ENCODE results near the gene ERMARD. TPM values are rescaled to one million over a fixed set of nuclear protein-coding genes. Genes with fewer than 3 reads are reported as not detected.
A peak's percentile ranks its signal among the peaks of the same experiment; 100 is the strongest.

The ERMARD gene
- total and polyA plus RNA-seq, 2 experiments from 2014 or later, result 15.6 to 22.0 TPM

DNA sequence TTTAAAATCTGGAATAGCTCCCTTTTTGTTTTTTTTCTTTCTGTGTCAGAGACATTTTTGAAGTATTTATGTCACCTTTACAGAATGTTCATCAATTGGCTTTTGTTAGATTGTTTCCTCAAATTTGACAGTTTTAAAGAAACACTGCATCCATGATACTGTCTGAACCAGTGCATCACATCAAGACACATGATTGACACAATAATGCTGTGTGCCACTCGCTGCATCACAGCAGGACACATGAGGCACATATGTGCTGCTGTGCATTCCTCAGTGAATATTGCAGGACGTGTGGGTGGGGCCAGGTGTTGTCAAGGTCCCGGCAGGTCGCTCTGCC is 37.4 kb downstream of the ERMARD start:
- in situ Hi-C loops (cut with MboI), result no loop called here
- H3K4me2 ChIP-seq (ENCODE audit: unreplicated experiment), result no peak overlapping the region
- H3K4me1 ChIP-seq (ENCODE audit: insufficient read depth), result no peaks in the 10 kb centered on the region; the same call in 1 of the 2 replicates
- no peak overlapping the region for H3K27ac ChIP-seq
- H3F3A ChIP-seq (ENCODE audit: insufficient read depth), result 0 out of 2 replicates have a peak, but pooled peaks cover 8% of the 10 kb centered on the region
- TF ChIP-seq EZH2phosphoT487 (IDR thresholded peaks at IDR 0.05; ENCODE audit: insufficient read depth, low read depth) (no peak), EZH2 (IDR thresholded peaks at IDR 0.05; ENCODE audit: insufficient read depth, poor library complexity, severe bottlenecking) (no peak)
- WGBS, 2 experiments (ENCODE audit: low coverage in 1 of 2, low lambda C conversion rate in 2 of 2, missing lambda C conversion rate in 2 of 2), result 72 to 73% methylated on average over 4 of the region's 4 CpGs
- H3K9ac ChIP-seq, result no peak overlapping the region
- no peak overlapping the region for H3K4me3 ChIP-seq
- H3K36me3 ChIP-seq (ENCODE audit: low read depth), result no peaks in the 10 kb centered on the region
- no peak overlapping the region for H2AFZ ChIP-seq
- no peaks in the 10 kb centered on the region for H4K20me1 ChIP-seq (ENCODE audit: insufficient read depth)
- no peaks in the 10 kb centered on the region for H3K27me3 ChIP-seq (replicated peaks; ENCODE audit: insufficient read depth)
- no peaks in the 10 kb centered on the region for H3K9me3 ChIP-seq (ENCODE audit: low read depth)
- H3K9me2 ChIP-seq (ENCODE audit: insufficient read depth), result no peaks in the 10 kb centered on the region
- no peak for DNase-seq
- no peaks in the 10 kb centered on the region for H3K79me2 ChIP-seq (ENCODE audit: insufficient read depth)

DNA sequence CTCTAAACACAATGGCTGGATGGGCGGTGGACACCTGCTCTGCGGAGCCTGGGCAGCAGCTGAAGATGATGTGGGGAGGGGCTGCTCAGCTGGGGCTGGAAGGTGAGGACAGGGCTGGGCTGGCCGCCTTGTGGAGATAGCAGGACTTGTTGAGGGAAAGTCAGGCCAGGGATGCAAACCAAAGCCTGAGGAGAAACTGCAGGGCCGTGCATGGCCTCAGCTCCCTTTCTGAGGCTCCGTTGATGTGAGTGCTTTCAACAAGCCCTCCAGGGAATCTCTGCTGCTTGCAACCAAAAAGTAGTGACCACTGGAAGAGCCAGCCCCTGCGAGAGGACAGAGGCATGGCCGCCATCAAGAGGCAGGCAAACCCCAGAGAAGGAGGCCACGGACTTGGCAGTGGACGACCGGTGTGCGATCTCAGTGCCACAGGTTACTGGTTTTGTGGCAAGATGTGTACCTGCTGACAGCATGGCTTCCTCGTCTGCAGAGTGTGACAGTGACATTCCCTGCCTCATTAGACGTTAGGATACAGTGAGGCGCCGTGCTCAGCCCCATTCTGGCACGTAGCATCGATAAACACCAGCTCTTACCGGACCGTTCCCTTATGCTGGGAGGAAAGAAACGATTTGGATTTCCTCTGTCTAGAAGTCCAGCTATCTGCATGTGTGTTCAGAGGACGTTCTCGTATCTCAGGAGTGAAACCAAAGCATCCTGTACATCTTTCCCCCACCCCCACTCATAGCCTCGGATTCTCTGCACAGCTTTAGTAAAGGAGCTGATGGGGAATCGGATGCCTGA is 37.9 kb downstream of the ERMARD start:
- in situ Hi-C loops (cut with MboI), result no loop called here
- Histone ChIP-seq H3K4me1 (ENCODE audit: insufficient read depth) (no peaks in the 10 kb centered on the region; the same call in 1 of the 2 replicates), H3K9me2 (ENCODE audit: insufficient read depth) (no peaks in the 10 kb centered on the region), H3K36me3 (ENCODE audit: low read depth) (no peaks in the 10 kb centered on the region), H3K79me2 (ENCODE audit: insufficient read depth) (no peaks in the 10 kb centered on the region), H3K4me2 (ENCODE audit: unreplicated experiment) (peak overlapping the region; percentile 94), H3F3A (ENCODE audit: insufficient read depth) (0 out of 2 replicates have a peak, but pooled peaks cover 8% of the 10 kb centered on the region), H3K4me3 (peak overlapping the region; percentile 75), H3K27ac (no peak overlapping the region), H2AFZ (peak overlapping the region; percentile 98), H3K27me3 (replicated peaks; ENCODE audit: insufficient read depth) (no peaks in the 10 kb centered on the region), H4K20me1 (ENCODE audit: insufficient read depth) (no peaks in the 10 kb centered on the region), H3K9ac (peak overlapping the region; percentile 73), H3K9me3 (ENCODE audit: low read depth) (no peaks in the 10 kb centered on the region)
- 66 to 73% methylated on average over 24 of the region's 24 CpGs for WGBS, 2 experiments (ENCODE audit: low coverage in 1 of 2, low lambda C conversion rate in 2 of 2, missing lambda C conversion rate in 2 of 2)
- no peak for DNase-seq
- TF ChIP-seq EZH2 (IDR thresholded peaks at IDR 0.05; ENCODE audit: insufficient read depth, poor library complexity, severe bottlenecking) (no peak), EZH2phosphoT487 (IDR thresholded peaks at IDR 0.05; ENCODE audit: insufficient read depth, low read depth) (no peak)

DNA sequence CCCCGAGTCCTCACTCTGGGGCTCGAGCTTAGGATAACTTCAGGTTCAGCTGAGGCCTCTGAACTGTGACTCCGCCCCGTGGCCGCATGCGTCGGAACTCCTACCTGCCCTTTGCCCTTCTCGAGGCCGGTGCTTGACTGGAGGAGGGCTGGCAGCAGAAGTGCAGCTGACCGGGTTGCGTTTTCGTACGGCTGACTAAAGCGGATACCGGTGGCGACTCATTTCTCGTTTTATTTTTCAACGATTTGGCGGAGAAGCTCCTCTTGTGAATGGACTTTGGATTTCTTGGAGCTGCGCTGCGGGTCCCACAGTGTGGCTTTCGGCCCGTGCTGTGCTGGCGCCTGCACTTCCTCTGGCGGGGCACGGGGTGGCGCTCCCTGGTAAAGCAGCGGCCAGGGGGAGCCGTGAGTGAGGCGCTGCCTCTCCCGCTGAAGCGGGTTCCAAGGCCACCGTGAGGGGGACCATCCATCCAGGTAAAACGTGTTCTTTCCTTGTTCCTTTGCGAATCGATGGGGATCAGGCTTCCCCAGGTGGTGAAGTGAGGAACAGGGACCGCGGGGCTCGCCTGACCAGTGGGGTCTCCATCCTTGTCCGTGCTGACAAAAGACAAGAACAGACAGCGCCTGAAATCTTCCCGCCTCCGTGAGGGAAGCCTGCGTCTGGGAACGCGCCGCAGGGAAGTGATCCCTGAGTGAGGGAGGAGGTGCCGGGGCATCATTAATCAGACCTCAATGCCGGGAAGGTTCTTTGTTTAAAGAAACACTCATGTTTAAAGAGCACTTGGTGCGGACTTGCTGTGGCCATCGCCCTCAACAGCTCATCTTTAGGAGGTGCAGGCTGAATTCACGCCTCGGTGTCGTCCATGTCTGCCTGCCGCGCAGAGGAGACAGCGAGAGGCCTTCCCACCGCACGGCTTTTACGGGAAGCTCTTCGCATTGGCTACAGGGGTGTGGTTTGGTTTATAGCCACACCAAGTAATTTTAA is 38.8 kb downstream of the ERMARD start:
- no peaks in the 10 kb centered on the region for H4K20me1 ChIP-seq (ENCODE audit: insufficient read depth)
- no peaks in the 10 kb centered on the region for H3K36me3 ChIP-seq (ENCODE audit: low read depth)
- no peaks in the 10 kb centered on the region for H3K27me3 ChIP-seq (replicated peaks; ENCODE audit: insufficient read depth)
- no peaks in the 10 kb centered on the region for H3K9me2 ChIP-seq (ENCODE audit: insufficient read depth)
- no peaks in the 10 kb centered on the region for H3K79me2 ChIP-seq (ENCODE audit: insufficient read depth)
- 1 to 2% methylated on average over 61 of the region's 61 CpGs for WGBS, 2 experiments (ENCODE audit: low coverage in 1 of 2, low lambda C conversion rate in 2 of 2, missing lambda C conversion rate in 2 of 2)
- in situ Hi-C loops (cut with MboI), result loop anchor here (10.0 kb wide), 1 partner anchor 735 kb away; no protein-coding TSS in a partner anchor
- H3K4me1 ChIP-seq (ENCODE audit: insufficient read depth), result no peaks in the 10 kb centered on the region; the same call in 1 of the 2 replicates
- H3K4me3 ChIP-seq, result peak overlapping the region; percentile 75
- peak overlapping the region; percentile 94 for H3K4me2 ChIP-seq (ENCODE audit: unreplicated experiment)
- TF ChIP-seq EZH2phosphoT487 (IDR thresholded peaks at IDR 0.05; ENCODE audit: insufficient read depth, low read depth), result no peak
- TF ChIP-seq EZH2 (IDR thresholded peaks at IDR 0.05; ENCODE audit: insufficient read depth, poor library complexity, severe bottlenecking), result no peak
- peak; percentile 92 for DNase-seq
- peak overlapping the region; percentile 37 for H3K27ac ChIP-seq
- H3K9me3 ChIP-seq (ENCODE audit: low read depth), result no peaks in the 10 kb centered on the region
- 0 out of 2 replicates have a peak, but pooled peaks cover 8% of the 10 kb centered on the region for H3F3A ChIP-seq (ENCODE audit: insufficient read depth)
- H2AFZ ChIP-seq, result peak overlapping the region; percentile 98
- H3K9ac ChIP-seq, result peak overlapping the region; percentile 73

DNA sequence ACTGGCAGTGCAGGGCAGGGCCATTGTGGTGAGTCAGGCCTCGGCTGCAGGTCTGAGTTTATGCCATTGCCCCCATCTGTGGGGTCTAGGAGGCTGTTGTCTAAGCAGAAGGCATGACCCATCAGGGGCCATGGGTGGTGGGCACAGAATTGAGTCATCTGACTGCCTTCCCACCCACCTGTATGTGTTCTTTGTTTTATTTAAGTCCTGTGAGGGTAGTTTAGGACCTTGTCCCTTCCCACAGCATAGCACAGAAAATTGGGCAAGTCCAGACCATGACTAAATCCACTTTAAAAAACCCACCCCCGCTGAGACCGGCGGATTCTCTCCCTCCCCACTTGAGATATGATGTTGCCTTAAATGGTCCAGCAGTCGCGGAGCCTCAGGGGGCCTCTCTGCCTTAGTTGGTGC is 40.3 kb downstream of the ERMARD start:
- no peak overlapping the region for H3K4me2 ChIP-seq (ENCODE audit: unreplicated experiment)
- no peaks in the 10 kb centered on the region; the same call in 1 of the 2 replicates for H3K4me1 ChIP-seq (ENCODE audit: insufficient read depth)
- no peaks in the 10 kb centered on the region for H3K9me3 ChIP-seq (ENCODE audit: low read depth)
- no peak overlapping the region for H3K9ac ChIP-seq
- H3K27me3 ChIP-seq (replicated peaks; ENCODE audit: insufficient read depth), result no peaks in the 10 kb centered on the region
- H3K27ac ChIP-seq, result no peak overlapping the region
- in situ Hi-C loops (cut with MboI), result loop anchor here (10.0 kb wide), 1 partner anchor 733 kb away; no protein-coding TSS in a partner anchor
- no peak for TF ChIP-seq EZH2phosphoT487 (IDR thresholded peaks at IDR 0.05; ENCODE audit: insufficient read depth, low read depth)
- TF ChIP-seq EZH2 (IDR thresholded peaks at IDR 0.05; ENCODE audit: insufficient read depth, poor library complexity, severe bottlenecking), result no peak
- H3K79me2 ChIP-seq (ENCODE audit: insufficient read depth), result no peaks in the 10 kb centered on the region
- H3K9me2 ChIP-seq (ENCODE audit: insufficient read depth), result no peaks in the 10 kb centered on the region
- no peak overlapping the region for H2AFZ ChIP-seq
- WGBS, 2 experiments (ENCODE audit: low coverage in 1 of 2, low lambda C conversion rate in 2 of 2, missing lambda C conversion rate in 2 of 2), result 92 to 99% methylated on average over 6 of the region's 6 CpGs
- H3K4me3 ChIP-seq, result no peak overlapping the region
- H3K36me3 ChIP-seq (ENCODE audit: low read depth), result no peaks in the 10 kb centered on the region
- H3F3A ChIP-seq (ENCODE audit: insufficient read depth), result 0 out of 2 replicates have a peak, but pooled peaks cover 8% of the 10 kb centered on the region
- DNase-seq, result no peak
- H4K20me1 ChIP-seq (ENCODE audit: insufficient read depth), result no peaks in the 10 kb centered on the region
